Measurements from ENCODE around the gene PMM2. TPM values are rescaled to one million over a fixed set of nuclear protein-coding genes. Genes with fewer than 3 reads are reported as not detected.
"Not testable (repeated sequence)": the region's sequence is repeated elsewhere in the genome, so short reads cannot be mapped to it uniquely, and the experiment has no call there.

The PMM2 gene
- total and polyA plus RNA-seq, 2 experiments from 2014 or later = 28.4 to 31.3 TPM

- not testable (repeated sequence) for H3K4me2 ChIP-seq; DNase-seq (ENCODE audit: low spot score); H3K9me3 ChIP-seq (ENCODE audit: low read depth); H3K36me3 ChIP-seq (replicated peaks; ENCODE audit: insufficient read depth, low read depth); H3K27ac ChIP-seq; H3K4me1 ChIP-seq (ENCODE audit: insufficient read depth); H2AFZ ChIP-seq; H3K9me2 ChIP-seq (replicated peaks; ENCODE audit: insufficient read depth); H3K4me3 ChIP-seq; H3K27me3 ChIP-seq
- Histone ChIP-seq H4K20me1 (ENCODE audit: insufficient read depth, poor library complexity, severe bottlenecking) (peaks cover 11% of the 10 kb centered on the region), H3K79me2 (peaks cover 18% of the 10 kb centered on the region)
- WGBS (ENCODE audit: low lambda C conversion rate, missing lambda C conversion rate) = 96% methylated on average over 7 of the region's 12 CpGs
Observed at GRCh38 chr16:8843296-8843695, 45.7 kb downstream of the PMM2 start.

- H3K27me3 ChIP-seq = no peaks in the 10 kb centered on the region
- H3K36me3 ChIP-seq (replicated peaks; ENCODE audit: insufficient read depth, low read depth) = no peaks in the 10 kb centered on the region
- DNase-seq (ENCODE audit: low spot score) = no peak
- TF ChIP-seq EZH2 (IDR thresholded peaks at IDR 0.05; ENCODE audit: borderline replicate concordance) = no peak
- peaks cover 4% of the 10 kb centered on the region for H3K79me2 ChIP-seq
- no peaks in the 10 kb centered on the region for H3K9me2 ChIP-seq (replicated peaks; ENCODE audit: insufficient read depth)
- H3K4me2 ChIP-seq = no peak overlapping the region
- no peak overlapping the region for H2AFZ ChIP-seq
- no peak overlapping the region for H3K27ac ChIP-seq
- H4K20me1 ChIP-seq (ENCODE audit: insufficient read depth, poor library complexity, severe bottlenecking) = peaks cover 15% of the 10 kb centered on the region
- WGBS (ENCODE audit: low lambda C conversion rate, missing lambda C conversion rate) = 98% methylated on average over 7 of the region's 7 CpGs
- no peaks in the 10 kb centered on the region for H3K4me1 ChIP-seq (ENCODE audit: insufficient read depth)
- no peak overlapping the region for H3K4me3 ChIP-seq
- no peaks in the 10 kb centered on the region for H3K9me3 ChIP-seq (ENCODE audit: low read depth)
Observed at GRCh38 chr16:8845699-8846298, 48.2 kb downstream of the PMM2 start.

- Histone ChIP-seq H3K79me2 (peaks cover 4% of the 10 kb centered on the region), H3K36me3 (replicated peaks; ENCODE audit: insufficient read depth, low read depth) (no peaks in the 10 kb centered on the region), H2AFZ (no peak overlapping the region), H3K9me2 (replicated peaks; ENCODE audit: insufficient read depth) (no peaks in the 10 kb centered on the region), H4K20me1 (ENCODE audit: insufficient read depth, poor library complexity, severe bottlenecking) (peaks cover 14% of the 10 kb centered on the region), H3K4me1 (ENCODE audit: insufficient read depth) (no peaks in the 10 kb centered on the region), H3K27me3 (no peaks in the 10 kb centered on the region), H3K4me3 (no peak overlapping the region), H3K9me3 (ENCODE audit: low read depth) (no peaks in the 10 kb centered on the region), H3K27ac (no peak overlapping the region), H3K4me2 (no peak overlapping the region)
- WGBS (ENCODE audit: low lambda C conversion rate, missing lambda C conversion rate) = 84% methylated on average over 10 of the region's 10 CpGs
- TF ChIP-seq EZH2phosphoT487 (IDR thresholded peaks at IDR 0.05; ENCODE audit: low read depth, severe bottlenecking, unreplicated experiment) = no peak
- no peak for TF ChIP-seq EZH2 (IDR thresholded peaks at IDR 0.05; ENCODE audit: borderline replicate concordance)
- TF ChIP-seq CTCF (IDR thresholded peaks at IDR 0.05; ENCODE audit: poor library complexity) = no peak
- DNase-seq (ENCODE audit: low spot score) = no peak
Observed at GRCh38 chr16:8846401-8846932, 48.8 kb downstream of the PMM2 start.

- Histone ChIP-seq H3K36me3 (replicated peaks; ENCODE audit: insufficient read depth, low read depth) (no peaks in the 10 kb centered on the region), H3K4me2 (no peak overlapping the region), H3K27me3 (no peaks in the 10 kb centered on the region), H3K9me2 (replicated peaks; ENCODE audit: insufficient read depth) (no peaks in the 10 kb centered on the region), H3K79me2 (peaks cover 4% of the 10 kb centered on the region), H3K27ac (no peak overlapping the region), H3K4me1 (ENCODE audit: insufficient read depth) (no peaks in the 10 kb centered on the region), H4K20me1 (ENCODE audit: insufficient read depth, poor library complexity, severe bottlenecking) (peaks cover 14% of the 10 kb centered on the region), H3K4me3 (no peak overlapping the region), H3K9me3 (ENCODE audit: low read depth) (no peaks in the 10 kb centered on the region), H2AFZ (no peak overlapping the region)
- TF ChIP-seq EZH2phosphoT487 (IDR thresholded peaks at IDR 0.05; ENCODE audit: low read depth, severe bottlenecking, unreplicated experiment) (no peak), EZH2 (IDR thresholded peaks at IDR 0.05; ENCODE audit: borderline replicate concordance) (no peak), CTCF (IDR thresholded peaks at IDR 0.05; ENCODE audit: poor library complexity) (no peak)
- 93% methylated on average over 13 of the region's 13 CpGs for WGBS (ENCODE audit: low lambda C conversion rate, missing lambda C conversion rate)
- no peak for DNase-seq (ENCODE audit: low spot score)
Observed at GRCh38 chr16:8847145-8847544, 49.5 kb downstream of the PMM2 start.

Data from hepatocyte (in vitro differentiated cells).